ENCODE results near the gene IRX4. TPM values are rescaled to one million over a fixed set of nuclear protein-coding genes. Genes with fewer than 3 reads are reported as not detected.

The IRX4 gene
- polyA plus RNA-seq, 1 donor = not detected

Other genes starting within 250 kb of the IRX4 start
- gene MRPL36, start 83.1 kb downstream of the IRX4 start, polyA plus RNA-seq = 34.6 TPM
- gene NDUFS6, start 81.5 kb downstream of the IRX4 start, polyA plus RNA-seq = 52.8 TPM